Left hindlimb (tissue), 1 donor: ENCODE results near the gene LMCD1.
A peak's percentile ranks its signal among the peaks of the same experiment; 100 is the strongest.

Experiments used
- DNase-seq: peaks from one replicate; pipeline ENCODE4 v3.0.0-alpha.2; 2018

Gene LMCD1

DNA sequence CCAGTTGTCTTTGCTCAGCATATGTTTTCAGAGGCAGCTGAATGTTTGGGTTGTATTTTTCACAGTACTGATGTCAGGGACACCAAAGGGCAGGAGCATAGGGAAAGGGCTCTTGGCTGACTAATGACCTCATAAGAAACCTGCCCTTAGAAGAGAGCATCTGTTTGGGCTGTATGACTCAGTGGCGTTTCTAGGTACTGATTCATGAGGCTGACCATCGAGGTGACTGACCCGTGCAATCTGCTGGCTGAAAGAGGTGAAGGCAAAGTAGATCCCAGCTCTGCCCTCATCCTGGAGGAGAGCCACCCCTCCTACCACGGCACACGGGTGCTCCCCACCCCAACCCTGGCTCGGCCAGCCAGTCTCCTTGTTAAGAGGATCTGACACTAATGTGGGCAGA lies 8.3 kb downstream of the LMCD1 start:
- no peak for DNase-seq

DNA sequence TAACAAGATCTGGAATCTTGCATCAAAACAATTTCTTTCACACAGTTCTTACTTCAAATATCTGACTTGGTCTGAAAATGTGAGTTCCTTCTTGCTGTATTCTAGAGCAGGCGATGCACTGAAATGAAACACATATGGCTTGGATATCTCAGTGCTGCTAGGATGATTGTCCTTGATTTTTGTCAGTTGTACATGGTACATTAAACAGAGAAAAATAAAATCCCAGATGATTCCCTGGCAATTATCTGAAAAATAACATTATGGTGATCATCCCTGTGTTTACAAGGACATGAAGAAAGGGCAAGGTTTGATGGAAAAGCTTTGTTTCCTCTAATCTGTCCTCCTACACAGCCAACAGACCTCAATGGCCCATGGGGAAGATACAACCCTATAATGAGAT lies 10.6 kb downstream of the LMCD1 start:
- DNase-seq: no peak

DNA sequence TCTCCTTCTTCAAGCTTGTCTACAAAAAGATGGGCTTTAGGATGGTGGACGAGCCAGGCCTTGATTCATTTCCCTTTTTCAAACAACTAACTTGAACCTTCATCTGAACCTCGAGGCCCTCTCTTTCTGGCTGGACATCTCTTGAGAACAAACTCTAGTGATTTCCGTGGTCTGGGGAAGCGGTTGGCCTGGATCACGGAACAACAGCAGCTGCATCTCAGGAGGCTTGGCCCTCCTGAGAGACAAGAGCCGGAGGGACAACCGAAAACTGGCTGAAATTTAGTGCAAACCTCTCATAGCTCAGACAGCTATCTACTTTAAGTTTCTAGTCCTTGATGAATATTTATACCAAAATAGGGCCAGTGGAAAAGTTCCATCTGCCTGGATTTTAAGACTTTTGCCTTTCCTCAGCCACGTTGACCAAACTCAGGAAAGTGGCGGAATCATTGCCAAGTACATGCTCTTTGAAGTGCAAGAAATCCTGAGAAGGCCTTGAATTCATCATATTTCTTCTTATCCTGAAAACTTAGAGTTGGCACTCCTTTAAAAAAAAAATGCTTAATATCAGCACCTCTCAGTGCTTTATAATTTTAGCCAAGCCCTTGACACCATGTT lies 14.5 kb downstream of the LMCD1 start:
- DNase-seq: no peak

DNA sequence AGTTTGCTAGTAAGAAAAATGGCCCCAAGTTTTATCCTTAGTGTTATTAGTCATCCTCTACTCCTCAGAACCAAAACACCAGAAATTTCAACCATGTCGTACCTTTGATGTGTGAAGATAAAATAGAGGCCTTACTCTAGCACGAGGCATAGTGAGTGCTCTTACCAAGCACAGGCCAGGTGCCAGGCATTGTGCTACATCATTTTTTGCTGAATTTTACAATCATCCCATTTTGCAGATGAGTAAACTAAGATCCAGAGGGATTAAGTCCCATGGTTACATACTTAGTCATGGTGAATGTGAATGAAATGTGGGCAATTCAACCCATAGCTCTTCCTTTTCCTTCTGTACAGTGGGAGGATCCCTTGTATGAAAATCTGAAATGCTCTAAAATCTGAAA lies 15.2 kb downstream of the LMCD1 start:
- no peak for DNase-seq

DNA sequence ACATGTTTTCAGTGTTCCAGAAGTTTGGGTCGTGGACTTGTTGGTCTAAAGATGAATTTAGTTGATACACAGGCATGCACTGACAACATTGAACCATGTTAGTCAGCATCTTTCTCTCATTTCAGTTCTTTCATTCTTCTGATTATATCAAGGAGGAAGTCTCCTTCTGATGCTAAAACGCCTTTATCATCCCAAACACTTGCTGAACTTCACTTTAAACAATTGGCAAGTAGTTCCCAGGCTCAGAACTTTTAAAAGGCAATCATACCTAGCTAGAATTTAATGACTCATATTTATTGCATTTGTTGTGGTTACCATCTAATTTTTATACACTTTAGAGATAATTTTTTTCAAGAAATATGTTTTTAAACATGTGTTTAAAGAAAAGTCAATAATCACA lies 15.9 kb downstream of the LMCD1 start:
- DNase-seq: no peak

DNA sequence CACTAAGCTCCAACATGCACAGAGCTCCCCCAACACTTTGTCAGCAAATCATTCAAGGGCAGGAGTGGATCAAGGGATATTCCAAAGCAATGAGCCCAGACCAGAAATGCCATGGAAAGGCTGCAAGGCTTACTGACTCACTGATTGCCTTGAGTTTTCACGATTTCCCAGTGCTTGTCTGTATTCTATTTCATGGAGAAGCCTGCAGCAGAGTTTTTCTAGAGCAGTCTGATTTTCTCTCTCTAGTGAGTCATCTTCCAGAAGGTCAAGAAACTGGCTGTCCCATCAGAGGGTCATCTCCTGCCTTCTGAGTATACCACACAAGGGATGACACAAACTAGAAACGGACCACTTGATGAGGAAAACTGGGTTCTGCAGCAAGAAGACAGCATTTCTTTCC lies 16.5 kb downstream of the LMCD1 start:
- no peak for DNase-seq

DNA sequence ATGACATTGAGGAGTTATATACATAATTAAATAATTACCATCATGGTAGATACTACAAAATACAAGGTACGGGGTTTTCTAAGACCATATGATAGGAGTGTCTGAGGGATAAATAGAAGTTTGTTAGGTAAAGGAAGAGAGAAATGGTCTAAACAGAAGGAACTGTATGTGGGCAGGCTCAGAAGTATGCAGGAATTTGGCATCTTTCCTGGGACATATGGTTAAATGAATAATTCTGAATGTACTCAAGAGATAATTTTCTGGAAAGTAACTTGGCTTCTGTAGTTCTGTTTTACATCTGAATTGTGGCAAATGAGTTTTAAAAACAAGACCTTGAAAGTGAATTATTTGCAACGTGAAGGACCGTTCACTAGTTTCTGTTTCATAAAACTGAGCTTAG lies 17.5 kb downstream of the LMCD1 start:
- DNase-seq: no peak

DNA sequence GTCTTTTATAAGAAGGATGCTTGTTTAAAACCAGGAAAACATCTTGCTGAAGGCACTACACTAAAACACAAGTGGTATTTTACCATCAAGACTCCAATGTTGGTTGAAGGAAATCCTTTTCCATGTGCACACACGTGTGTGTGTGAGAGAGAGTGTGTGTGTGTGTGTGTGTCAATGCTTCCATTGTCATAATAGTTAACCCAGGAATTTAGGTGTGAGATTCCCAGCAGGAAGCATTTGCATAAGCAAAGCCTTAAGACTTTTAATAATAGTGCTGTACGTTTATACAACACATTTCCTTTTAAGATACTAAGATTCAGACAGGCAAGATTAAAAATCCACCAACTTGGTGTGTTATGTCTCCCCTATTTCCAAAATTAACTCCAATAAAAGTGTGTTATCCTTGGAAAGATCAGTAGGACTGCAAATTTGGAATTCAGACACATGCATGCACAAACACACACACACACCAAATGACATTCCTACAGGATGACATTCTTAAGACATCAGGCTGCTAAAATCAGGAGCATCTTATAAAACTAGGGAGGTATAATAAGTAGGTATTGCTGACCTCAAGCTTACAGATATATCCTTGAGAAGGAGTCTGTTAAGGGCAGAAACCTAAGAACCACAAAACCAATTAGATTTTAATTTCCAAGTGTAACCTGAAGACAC lies 18.3 kb downstream of the LMCD1 start:
- no peak for DNase-seq

DNA sequence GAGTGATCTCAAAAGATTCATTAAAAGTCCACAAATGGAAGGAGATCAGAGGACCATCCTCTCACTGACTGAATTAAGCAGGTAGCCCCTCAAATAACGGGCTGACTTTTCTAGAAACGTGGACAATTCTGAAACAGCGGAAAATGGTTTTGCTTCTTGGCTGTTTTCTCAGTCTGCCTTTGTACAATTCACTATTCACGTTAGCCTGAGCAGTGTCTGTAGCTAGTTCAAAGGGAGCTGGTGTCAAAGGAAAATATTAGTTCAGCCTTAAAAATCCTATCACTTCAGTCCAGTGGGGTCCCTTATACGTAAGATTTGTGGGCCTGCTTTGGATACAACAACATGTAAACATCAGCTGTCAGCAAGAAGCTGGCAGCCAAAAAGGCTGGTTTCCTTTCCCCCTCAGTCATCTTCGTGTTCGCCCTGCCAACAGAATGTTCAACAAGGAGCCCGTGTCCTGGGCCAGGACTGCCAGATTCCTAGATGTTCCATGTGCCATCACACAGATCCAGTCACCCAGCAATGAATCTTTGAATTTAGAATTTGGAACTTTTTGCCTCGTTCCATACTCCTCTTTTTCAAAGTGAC lies 19.3 kb downstream of the LMCD1 start:
- no peak for DNase-seq

DNA sequence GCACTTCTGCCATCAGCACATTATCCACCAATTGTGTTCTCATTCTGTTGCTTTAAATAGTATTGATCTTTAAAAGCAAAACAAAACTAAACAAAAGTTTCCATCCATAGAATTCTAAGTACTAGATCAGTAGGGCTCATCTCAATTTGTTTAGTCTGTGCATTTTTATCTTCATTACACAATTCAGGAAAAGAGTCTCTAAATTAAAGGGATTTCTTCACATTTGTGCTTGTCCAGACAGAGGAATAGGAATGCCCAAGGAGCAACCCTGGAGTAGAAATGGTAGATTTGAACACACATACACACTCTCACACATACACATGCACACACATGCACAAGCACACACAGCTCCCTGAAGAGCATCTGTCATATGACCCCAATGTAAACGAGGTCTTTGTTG lies 21.4 kb downstream of the LMCD1 start:
- DNase-seq: no peak

DNA sequence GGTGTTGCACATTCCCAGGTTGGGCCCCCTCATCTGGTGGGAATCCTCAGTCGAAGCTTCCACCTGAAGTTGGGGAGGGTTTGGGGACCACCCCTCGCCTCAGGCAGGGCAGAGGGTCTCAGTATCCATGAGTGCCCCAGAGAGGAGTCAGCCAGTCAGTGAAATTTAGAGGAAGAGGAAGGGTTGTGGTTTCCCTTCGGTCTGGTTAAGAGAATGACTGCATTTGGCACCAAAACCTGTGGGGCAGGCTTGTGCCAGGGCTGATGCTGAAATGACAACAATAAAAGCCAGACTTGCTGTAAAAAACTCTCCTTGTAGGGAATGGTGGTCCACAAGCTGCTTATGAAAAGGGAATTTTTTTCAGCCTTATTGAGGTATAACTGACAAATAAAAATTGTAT lies 22.6 kb downstream of the LMCD1 start:
- DNase-seq: no peak

DNA sequence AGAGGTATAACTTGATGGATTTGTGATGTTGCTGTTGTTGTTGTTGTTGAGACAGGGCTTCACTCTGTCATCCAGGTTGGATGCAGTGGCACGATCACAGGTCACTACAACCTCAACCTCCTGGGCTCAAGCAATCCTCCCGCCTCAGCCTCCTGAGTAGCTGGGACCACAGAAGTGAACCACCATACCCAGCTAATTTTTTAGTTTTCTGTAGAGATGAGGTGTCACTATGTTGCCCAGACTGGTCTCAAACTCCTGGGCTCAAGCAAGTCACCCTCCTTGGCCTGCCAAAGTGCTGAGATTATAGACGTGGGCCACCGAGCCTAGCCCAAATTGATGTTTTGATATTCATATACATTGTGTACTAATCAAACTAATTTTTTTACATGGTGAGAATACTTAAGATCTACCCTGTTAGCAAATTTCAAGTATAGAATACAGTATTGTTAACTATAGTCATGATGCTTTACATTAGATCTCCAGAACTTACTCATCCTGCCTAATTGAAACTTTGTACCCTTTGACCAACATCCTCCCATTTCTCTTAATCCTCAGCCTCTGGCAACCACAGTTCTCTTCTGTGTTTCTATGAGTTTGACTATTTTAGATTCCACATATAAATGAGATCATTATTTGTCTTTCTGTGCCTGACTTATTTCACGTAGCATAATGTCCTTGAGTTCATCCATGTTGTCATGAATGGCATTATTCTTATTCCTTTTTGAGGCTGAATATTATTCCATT lies 23.2 kb downstream of the LMCD1 start:
- no peak for DNase-seq

DNA sequence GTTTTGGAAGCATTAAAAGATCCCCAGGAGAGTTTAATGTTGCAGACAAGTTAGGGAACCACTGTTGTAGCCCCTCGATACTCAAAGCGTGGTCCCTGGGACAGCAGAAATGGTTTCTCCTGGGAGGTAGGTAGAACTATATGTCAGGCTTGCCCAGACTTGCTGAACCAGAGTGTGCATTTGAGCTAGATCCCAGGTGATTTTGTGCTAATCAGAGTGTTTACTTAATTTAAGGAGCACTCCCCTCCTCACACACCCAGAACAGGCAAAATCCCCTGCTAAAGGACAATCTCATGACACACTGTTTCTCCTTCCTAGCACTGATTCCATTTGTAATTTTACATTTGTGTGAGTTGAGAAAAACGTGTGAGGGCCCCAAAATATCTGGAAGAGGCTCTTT lies 24.3 kb downstream of the LMCD1 start:
- DNase-seq: no peak

DNA sequence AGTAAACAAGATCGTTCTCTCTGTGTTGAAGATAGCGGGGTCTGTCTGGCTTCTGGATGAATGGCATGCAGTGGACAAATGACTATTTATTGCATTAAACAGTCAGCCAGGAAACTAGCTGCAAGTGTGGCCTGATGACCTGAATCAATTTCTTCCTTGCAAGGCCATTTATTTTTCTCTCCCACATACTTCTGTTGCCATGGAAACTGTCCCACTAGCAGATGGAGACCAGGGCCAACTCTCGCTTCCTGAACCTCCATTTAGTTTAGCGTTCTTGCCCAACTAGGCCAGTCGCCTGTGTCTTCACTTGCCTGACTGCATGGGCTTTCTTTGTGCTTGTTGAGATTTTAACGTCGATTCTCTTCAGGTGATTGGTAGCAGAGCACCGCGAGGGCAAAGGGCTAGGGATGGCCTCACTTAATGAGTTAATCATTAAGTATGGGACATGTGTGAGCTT lies 27.6 kb downstream of the LMCD1 start:
- DNase-seq: peak; percentile 57

DNA sequence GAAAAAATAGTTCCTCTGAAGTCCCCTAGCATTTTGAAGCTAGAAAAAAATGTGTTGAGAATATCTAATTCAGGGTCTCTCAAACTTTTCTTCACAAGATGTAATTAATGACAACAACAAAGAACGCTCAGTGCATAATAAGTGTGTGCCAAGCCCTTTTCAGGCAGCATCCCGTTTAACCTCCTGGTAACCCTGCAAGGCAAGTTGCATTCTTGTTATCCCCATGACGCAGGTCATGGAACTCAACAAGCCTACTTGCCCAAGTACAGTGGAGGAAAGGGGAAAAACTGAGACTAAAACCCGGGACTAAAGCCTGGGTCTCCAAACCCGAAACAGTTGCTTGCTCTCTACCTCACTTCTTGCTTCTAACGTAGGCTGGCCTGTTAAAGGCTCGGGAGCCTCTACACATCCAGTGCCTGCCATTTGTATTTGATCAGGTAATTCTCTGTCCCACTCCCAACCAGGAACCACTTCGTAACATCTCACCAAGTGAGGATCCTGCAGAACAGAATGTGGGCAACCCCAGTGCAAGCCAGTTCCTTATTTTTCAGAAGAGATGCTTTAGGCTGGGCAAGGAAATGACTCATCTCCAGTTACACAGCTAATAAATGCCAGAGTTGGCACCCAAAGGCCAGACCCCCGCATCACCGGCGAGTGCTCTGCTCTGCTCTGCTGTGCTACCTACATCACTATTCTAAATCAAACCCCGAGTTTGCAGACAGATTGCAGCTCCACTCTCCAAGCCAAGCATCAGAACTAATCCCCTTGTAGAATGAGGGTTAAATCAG lies 28.3 kb downstream of the LMCD1 start:
- DNase-seq: no peak

DNA sequence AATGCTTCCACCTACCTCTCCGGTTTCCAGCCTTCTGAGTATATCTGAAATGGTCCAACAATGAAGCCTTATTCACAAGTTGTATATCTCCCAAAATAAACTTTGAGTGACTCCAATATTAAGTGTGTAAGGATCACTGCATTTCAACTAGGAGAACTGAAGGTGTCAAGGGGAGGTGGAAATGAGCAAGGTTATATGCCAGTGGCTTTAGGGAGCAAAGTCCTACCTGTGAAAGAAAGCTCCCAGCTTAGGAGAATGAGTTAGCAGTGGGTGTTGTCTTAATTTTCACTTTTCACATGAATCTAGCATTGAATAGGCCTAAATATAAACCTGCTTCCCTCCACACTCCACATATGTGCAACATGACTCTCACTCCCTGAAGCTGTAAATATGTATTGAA lies 29.0 kb downstream of the LMCD1 start:
- DNase-seq: no peak

DNA sequence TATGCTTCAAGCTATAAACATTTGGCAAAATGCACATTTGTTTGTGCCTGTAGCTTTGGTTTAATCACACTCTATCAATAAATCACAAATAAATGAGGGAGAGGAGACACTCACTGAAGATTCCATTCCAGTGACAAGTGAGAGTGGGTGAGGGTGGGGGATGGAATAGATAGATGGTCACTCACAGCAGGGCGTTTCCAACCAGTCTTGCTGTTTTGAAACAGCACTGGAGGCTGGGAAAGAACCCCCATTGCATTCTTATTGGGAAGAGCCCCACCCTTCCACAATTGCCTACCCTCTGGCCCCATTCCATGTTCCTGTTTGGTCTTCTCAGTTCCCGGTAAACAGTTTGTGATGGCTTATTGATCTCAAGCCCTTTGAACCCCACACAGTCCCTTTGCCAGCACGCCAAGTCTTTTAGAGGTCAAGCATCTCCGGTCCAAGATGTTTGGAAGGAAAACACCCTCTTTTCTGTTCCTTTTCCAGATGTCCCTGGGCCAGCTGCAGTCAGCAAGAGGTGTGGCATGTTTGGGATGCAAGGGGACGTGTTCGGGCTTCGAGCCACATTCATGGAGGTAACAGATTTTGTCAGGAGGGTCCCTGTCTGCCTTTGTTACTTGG lies 30.7 kb downstream of the LMCD1 start:
- peak; percentile 82 for DNase-seq

DNA sequence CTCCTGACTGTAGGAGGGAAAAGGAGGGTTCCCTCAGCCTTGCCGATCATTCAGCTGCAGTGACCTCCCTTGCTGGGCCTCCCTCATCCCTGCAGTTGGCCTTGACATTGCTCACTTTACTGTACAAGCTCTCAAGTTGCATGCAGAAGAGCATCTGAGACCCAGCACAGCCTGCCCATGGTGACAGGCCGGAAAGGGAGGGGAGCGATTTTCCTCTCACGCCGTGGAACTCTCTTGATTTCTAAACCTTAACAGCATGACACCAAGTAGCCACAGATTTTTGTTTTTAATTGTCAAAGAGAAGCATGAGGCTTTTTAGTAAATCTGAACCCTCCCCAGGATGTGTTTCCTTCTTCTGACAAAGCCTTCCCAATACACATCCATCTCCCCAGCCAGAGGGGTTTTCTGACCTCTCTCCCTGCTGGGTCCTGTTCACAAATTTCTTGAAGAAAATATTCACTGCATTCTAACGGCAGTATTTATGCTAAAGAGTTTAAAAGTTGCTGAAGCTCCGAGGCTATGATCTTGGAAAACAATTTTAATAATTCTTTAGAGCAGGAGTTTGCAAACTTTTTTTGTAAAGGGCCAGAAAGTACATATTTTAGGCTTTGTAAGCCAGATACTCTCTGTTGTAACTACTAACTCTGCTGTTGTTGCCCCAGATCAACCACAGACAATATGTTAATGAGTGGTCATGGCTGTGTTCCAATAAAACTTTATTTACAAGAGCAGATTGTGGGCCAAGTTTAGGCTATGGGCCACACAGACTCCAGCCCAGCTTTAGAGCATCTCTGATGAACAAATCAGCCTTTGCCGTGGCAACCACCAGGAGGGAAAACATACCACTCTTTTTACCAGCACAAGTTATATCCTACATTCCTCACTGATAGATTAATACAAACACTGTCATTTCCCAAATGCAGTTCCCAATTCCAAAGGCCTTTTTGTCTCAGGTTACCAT lies 34.8 kb downstream of the LMCD1 start:
- DNase-seq: no peak

DNA sequence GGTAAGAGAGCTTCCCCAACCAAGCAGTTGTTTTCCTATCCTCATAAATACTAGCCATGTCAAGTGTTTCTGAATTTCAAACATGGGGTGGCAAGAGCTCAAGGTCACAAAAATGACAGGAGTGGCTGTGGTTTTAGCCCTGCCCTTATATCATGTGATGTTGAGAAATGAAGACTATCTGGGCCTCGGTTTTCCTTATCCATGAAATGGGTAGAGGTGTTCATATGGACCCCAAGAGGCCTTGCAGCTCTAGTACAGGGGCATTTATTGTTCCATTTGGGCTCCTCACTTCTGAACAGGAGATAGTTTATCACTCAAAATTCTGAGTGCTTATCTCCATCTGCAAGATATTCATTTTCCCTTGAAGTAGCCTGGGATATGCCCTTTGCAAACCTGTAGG lies 35.8 kb downstream of the LMCD1 start:
- no peak for DNase-seq

DNA sequence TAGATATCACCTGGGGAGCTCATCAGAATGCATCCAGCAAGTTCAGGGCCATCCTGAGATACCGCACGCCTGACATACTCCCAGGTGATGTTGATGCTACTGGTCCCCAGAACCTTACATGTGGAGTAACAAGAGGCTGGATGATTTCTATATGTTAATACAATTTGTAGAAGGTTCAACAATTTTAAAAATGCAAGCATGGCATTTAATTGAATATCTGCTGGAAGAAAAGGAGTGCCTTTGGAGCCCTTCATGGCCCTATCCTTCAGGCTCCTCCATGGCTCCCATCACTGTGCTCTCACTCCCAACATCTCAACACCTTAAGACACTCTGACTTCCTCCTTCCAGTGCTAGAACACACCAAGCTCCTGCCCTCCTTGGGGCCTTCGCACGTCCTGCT lies 36.6 kb downstream of the LMCD1 start:
- no peak for DNase-seq

DNA sequence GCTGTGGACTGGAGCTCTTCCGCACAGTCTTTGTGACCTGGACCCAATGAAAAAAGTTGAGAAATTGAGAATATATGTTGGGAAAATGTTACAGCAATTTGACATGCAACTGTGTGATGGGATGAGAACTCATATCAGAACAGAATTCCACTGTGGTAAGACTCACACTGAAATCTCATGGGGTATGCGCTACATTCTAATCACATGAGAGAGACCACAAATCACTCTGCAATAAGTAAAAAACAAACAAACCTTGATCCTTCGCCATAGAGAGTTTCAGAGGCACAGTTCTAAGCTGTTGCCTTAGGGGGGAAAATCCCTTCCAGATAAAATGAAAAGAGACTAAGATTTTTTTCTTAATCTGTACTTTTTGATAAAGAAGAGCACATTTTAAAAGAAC lies 37.3 kb downstream of the LMCD1 start:
- no peak for DNase-seq
